ENCODE results near the gene CFAP70.

Gene CFAP70

DNA sequence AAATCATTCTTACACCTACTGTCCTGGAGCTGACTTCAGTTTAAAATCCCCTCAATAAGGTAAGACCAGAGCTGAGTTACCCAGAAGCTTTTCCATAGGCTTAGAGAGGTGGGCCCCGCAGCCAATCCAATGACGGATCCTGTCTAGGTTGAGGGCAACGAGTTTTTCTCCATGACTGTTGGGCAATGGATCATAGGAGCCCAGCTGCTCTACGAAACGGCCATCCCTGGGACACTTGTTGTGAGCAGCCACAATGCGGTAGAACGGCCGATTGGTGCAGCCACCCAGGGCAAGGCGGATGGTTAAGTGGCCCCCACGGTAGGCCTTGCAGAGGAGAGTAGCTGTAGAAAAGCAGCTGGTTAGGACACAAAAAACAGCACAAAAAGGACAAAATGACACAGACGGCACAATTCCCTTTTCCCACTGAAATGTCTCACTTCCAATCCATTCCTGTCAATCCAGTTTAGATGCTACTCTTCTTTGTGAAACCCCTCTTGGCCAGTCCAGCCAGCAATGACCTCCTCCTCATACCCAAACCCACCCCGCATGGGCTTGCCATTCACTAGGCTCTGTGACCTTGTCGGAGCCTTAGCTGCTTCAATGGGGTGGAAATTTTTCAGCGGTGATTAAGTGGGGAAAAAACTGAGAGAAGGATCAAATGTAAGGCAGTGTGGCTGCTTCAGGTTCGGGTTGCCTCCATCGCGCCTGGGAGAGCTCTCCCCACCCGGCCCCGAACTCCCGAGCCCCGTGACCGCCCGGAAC, 106.8 kb downstream of the CFAP70 start:
- no peak for DNase-seq

GRCh38 chr10:73248259-73248724, 110.4 kb downstream of the CFAP70 start:
- peak; percentile 20 for DNase-seq

- DNase-seq, result no peak
These were observed 111.0 kb downstream of the CFAP70 start for GRCh38 chr10:73247509-73248258.

GRCh38 chr10:73246646-73247508, 111.8 kb downstream of the CFAP70 start, which contains the start of gene DNAJC9:
Gene DNAJC9, minus strand, starts transcription at chr10:73247255. Its CDS starts 66 bp downstream, at chr10:73247189.
- DNase-seq, result peak; percentile 93

- no peak for DNase-seq
These were observed 112.4 kb downstream of the CFAP70 start for GRCh38 chr10:73246322-73246645.

DNA sequence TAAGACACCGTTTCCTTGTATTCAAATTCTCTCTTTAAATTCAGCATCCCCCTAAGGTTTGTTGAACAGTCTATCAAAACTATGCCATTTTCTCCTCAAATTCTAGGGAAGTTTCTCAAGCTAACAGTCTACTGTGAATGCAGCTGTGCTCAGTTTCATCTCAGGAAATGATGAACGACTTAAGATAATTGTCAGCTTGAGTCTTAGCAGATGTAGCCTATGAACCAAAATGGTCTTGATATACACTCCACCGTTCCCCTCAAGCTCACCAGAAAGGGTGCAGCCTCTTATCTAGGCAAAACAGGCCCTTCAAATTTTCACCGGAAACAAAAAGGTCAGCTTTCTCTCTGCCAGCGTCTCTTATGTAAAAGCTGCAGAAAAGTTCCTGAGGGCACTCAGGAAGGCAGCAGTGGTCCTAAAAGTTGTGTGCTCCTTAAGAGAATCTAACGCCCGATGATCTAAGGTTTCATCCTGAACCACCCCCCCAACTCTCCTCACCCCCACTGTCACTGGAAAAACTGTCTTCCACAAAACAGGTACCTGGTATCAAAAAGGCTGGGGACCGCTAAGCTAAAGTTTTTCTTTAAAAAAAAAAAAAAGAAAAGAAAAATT, 113.7 kb downstream of the CFAP70 start:
- no peak for DNase-seq

DNA sequence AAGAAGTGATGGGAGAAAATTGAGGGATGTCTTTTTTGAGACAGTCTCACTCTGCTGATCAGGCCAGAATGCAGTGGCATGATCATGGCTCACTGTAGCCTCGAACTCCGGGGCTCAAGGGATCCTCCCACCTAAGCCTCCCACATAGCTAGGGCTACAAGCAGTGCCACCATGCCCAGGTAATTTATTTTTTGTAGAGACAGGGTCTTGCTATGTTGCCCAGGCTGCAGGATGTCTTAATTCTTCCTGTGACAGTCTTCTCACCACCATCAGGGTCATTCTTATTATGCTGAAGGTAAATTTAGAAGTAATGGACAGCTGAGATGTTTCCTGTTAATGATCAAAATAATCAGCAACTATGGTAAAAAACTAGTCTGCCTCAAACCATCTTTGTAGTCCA, 118.8 kb downstream of the CFAP70 start:
- no peak for DNase-seq

GRCh38 chr10:73238990-73239566, 119.6 kb downstream of the CFAP70 start:
- DNase-seq, result no peak

DNA sequence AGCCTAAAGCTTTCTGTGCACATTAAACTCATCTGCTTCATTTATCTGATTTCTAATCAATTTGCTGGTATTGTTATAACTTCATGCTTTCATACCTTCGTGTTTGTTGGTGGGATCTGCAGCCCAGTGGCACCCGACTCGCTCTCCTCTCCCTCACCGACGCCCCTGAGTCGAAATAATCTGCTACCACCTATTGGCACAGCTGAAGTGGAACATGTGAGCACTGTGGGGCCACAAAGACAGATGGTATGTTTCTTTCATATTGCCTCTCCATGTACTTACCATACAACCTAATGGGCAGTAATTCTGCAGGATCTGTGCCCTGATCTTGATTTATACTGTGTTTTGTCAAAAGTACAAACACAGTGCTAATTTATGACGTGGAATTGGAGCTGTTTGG, 124.0 kb downstream of the CFAP70 start:
- no peak for DNase-seq

- no peak for DNase-seq
These were observed 124.8 kb downstream of the CFAP70 start for GRCh38 chr10:73233883-73234282.

DNA sequence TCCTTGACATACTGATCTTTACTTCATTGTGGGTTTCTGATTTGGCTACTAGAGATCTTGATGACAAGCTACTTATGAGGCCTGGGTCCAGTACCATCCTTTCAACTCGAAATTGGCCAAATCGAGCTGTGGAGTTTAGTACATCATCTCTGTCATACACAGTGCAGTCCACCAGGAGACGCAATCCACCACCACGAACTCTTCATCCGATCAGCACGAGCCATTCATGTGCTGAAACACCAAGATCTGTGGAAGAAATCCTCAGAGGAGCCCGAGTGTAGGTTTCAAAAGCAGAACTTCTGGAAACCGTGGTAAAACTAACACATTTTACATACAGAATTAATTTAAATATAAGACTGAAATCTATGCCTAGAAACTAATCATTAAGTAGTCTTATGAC, 125.8 kb downstream of the CFAP70 start:
- no peak for DNase-seq

GRCh38 chr10:73229567-73229966, 129.1 kb downstream of the CFAP70 start:
- DNase-seq, result no peak

DNA sequence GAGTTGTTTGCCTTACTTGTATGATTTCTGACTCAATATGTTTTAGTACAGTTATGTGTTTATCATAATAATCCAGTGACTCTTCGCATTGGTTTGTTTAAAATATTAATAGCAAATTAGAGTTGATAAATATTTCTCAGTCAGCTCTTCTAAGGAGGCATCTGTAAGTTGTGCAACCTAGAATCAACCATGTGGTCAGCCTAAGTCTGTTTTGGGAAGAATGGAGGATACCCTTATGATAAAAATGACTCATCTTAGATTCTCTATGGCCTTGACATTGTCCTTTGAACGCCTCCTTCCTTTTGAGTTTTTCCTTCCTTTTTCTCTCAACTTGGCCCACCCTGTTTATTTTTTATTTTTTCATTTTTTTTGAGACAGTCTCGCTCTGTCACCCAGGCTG, 130.4 kb downstream of the CFAP70 start:
- DNase-seq, result no peak

GRCh38 chr10:73226663-73227062, 132.0 kb downstream of the CFAP70 start:
- no peak for DNase-seq

DNA sequence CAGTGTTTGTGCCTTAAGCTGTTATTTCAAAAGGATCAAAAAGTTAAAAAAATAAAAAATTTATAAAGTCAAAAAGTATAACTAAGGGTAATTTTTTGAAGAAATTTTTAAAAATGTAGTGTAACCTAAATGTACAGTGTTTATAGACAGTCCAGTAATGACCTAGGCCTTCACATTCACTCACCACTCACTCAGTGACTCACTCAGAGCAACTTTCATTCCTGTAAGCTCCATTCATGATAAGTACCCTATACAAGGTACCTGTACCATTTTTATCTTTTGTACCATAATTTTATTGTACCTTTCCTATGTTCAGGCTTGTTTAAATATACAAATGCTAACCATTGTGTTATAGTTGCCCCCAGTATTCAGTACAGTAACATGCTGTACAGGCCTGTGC, 133.1 kb downstream of the CFAP70 start:
- DNase-seq, result no peak

GRCh38 chr10:73220989-73221388, 137.7 kb downstream of the CFAP70 start:
- DNase-seq, result peak; percentile 3

- no peak for DNase-seq
These were observed 139.3 kb downstream of the CFAP70 start for GRCh38 chr10:73219384-73219783.

DNA sequence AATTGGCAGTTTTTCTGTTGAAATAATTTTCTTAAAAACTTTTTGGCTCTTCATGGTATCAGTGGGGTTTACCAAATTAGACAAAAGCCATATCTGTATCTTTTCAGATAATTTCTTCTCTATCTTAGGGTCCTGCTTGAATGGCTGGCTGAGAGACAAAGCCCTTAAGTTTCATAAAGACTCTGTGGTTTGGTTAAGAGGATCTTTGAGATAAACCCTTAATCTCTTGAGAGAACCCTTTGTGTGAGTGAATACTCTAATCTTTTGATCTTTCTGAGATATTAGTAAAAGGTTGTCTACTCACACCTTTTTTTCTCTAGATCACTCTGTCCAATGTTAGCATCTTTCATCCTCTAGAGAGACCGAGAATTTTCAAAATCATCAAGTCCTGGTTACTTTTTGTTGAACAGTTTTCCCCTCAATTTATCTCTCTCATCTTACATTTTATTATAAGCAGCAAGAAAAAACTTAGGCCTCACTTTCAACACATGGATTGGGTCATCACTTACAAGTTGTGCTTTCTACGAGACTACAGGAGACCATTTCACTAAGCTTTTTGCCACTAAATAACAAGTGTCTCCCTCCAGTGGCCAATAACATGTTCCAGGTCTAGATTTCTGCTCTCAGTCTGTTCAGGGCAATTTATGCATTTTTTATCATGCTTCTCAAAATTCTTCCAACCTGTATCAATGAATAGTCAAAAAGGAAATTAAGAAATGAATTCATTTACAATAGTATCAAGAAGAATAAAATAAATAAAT, 140.1 kb downstream of the CFAP70 start:
- no peak for DNase-seq

- no peak for DNase-seq
These were observed 141.0 kb downstream of the CFAP70 start for GRCh38 chr10:73217628-73218027.

- DNase-seq, result no peak
These were observed 142.9 kb downstream of the CFAP70 start for GRCh38 chr10:73215749-73216148.

- DNase-seq, result no peak
These were observed 147.4 kb downstream of the CFAP70 start for GRCh38 chr10:73211106-73211811.

All from fibroblast of upper back skin (primary cell).